ENCODE measurements around the gene CYS1.

Gene CYS1

DNA sequence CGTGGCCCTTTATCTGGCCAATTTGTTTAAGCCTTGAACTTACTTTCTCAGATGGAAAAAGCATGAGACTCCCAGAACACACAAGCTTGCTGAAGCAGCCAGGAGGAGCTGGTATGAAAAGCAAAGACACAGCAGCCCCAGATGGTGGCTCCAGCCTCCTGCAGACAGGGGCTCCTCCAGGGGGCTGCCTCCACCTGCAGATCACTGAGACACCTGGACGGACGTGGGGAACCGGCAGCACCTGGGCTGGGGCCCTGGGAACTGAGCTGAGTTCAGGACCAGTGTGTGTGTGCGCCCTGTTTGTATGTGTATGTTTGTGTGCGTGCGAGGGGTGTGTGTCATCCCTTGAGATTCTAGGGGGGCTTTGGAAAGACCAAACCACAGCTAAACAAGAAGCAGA, 8.6 kb downstream of the CYS1 start:
- no peak for DNase-seq (ENCODE audit: low read depth)

DNA sequence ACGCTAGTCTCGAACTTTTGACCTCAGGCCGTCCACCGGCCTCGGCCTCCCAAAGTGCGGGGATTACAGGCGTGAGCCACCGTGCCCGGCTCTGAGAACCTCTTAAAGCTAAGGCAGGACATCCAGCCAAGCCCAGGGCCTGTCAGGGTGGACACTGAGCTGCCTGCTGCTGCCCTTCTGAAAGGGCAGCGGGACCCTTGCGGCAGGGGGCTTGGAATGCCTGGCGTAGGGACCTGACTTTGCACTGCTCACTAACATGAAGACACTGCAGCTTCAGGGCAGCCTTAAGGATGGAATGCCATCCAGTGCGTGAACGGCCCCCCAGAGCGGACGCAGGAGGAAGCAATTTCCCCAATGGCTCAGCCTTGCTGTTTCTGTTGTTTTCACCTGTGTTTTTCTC, 9.0 kb downstream of the CYS1 start:
- DNase-seq (ENCODE audit: low read depth), result no peak

DNA sequence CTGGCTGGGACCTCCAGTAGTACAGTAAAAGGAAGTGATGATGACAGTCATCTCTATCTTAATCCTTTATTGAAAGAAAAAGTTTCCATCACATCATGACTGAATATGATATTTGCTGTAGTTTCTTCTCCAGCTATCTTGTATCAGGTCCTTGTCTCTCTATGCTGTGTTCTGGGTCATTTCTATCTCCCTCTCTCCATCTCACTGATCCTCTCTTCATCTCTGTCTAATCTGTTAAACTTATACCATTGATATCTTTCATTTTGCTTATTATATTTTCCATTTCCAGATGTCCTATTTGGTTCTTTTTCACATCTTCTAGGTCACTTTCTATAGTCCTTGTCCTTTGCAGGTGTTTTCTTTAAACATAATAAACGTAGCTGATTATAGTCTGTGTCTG, 12.3 kb downstream of the CYS1 start:
- DNase-seq (ENCODE audit: low read depth), result no peak

DNA sequence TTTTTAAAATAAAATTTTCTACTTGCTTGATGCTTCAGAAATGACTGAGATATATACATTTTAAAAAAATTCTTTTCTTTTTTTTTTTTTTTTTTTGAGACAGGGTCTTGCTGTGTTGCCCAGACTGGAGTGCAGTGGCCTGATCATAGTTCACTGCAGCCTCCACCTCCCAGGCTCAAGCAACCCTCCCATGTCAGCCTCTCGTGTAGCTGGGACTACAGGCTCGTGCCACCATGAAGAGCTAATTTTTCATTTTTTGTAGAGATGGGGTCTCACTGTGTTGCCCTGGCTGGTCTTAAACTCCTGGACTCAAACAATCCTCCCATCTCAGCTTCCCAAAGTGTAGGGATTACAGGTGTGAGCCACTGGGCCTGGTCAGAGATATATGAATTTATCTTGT, 12.9 kb downstream of the CYS1 start:
- DNase-seq (ENCODE audit: low read depth), result no peak

DNA sequence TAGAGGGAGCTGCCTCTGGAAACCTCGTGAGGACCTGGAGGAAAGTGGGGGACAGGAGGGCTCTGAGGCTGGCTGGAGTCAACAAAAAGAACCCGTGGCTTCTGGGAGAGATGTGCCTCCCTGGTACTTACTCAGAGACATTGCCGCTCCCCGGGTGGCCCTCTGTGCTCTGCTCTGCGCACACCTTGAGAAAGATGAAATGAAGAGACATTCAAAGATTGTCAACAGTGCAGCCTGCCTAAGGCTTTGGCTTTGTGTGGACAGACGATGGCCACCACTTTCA, 14.5 kb downstream of the CYS1 start:
- DNase-seq (ENCODE audit: low read depth), result no peak

DNA sequence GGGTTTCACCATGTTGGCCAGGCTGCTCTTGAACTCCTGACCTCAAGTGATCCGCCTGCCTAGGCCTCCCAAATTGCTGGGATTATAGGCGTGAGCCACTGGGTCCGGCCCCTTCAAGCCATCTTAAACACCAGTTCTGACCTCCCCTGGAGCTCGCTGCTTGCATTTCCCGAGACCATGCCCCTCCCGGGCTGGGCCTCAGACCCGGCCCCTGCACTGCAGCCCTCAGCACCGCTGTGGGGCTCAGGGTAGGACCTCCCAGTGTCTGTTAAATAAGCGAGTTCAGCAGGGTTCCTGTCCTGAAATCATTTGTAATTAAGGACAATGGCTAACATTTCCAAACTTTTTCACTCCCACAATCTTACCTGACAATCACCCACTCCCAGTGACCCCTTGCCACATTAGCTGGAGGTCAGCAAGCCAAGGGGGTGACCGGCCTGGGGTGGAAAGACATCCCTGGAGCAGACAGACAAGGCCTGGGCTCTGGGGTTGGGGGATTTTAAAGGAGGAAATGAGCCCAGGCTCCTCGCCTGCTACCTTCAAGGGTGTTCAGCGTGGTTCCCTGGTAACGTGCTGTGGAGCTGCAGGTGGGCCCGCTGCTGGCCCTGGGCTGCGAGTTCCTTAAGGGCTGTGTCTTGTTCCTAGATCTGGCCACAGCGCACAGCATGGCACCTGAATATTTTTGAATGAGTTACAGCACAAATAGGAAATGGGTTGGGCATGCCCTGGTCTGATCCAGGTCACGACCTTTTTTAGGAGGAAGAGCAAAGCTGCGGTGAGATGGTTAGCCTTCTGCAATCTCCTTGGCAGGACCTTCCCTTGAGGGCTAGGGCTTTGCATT, 15.1 kb downstream of the CYS1 start:
- no peak for DNase-seq (ENCODE audit: low read depth)

DNA sequence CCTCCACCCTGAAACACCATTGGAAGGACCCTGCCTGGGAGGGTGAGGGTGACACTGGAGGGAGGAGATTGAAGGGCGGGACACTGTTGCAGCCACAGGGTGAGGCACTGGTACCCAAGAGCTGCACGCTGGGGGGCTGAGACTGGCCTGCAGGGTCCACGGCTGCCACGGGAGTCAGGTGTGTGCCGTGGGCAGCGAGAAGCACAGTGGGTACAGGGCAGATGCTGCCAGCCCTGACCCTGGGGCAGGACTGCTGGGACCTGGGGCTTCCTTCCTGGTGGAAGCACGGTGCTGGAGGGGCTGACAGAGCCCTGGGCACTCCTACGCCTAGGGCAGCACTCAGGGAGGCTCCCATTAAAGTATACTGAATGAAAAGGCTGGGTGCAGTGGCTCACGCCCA, 16.6 kb downstream of the CYS1 start:
- no peak for DNase-seq (ENCODE audit: low read depth)

DNA sequence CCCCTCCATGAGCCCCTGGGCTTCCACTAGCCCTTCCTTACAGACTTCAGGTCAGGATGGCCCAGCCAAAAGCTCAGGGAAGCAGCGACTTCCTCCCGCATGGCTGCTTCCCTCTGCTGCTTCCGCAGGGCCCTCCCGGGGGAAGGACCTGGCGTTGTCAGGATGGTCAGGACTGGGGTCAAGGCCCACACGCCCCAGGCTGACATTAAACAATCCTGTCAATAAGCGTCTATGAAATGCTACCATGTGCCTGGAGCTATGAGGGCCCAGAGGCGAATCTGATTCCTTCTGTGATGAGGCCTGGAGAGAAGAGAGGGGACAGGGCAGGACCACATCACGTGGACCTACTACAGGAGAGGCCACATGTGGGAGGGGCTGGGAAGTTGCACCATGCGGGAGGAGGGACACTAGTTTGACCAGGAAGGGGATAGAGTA, 17.3 kb downstream of the CYS1 start:
- no peak for DNase-seq (ENCODE audit: low read depth)

DNA sequence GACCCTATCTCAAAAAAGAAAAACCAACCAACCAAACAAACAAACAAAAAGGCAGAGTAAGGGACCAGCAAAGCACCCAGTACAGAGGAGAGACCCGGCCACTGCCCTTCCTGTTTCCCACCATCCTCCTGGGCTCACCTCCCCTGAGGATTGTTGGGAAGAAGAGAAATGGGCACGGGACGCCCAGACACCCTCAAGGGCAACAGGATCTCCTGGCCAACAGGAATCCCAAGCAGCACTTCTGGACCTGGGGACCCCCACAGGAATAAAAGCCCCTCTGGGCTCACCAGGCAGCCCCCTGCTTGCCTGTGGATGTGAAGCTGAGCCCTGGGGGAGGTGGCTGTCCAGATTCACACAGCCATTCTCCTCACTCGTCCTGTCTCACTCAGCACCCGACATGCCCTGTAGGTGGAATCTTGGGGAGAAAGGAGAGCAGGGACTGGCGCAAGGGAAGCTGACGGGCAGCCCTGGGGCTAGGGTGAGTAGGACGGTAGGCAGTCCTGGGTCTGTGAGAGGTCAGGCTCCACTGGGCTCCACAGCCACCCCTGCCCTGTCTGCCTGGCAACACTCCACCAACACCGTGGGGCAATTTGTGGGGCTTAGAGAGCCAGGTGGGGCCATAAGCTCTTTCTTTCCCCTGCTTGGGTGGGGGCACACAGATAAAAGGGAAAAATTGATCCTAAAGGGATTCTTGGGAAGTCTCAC, 18.8 kb downstream of the CYS1 start:
- no peak for DNase-seq (ENCODE audit: low read depth)

DNA sequence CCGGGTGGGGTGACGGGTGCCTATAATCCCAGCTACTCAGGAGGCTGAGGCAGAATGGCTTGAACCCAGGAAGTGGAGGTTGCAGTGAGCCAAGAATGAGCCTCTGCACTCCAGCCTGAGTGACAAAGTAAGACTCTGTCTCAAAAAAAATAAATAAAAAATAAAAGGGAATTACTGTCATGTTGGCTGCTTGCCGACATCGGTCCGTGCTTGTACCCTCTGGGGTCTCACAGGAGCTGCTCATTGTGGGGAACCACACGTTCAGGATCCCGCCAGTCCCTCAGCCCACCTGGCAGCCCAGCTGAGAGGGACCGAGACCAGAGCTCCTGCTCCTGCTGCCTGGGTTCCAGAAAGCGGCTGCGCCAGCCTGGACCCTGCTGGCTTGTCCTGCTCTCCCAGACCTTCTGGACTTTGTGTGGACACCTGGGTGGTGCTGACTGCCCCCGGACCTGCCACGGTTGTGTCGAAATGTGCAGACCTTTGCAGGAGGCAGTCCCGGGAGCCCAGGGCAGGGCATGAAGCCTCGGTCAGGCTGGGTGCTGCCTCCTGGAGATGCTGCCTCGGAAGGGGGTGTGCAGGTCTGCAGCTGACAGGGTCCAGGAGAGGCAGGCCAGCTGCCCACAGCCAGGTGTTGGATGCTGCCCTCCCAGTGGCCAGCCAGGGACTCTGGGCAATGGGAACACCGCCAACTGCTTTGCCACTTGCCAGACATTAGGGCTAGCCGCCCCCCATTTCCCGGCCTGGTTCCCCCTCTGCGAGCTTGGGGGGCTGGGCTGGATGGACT, 20.5 kb downstream of the CYS1 start:
- DNase-seq (ENCODE audit: low read depth), result no peak

DNA sequence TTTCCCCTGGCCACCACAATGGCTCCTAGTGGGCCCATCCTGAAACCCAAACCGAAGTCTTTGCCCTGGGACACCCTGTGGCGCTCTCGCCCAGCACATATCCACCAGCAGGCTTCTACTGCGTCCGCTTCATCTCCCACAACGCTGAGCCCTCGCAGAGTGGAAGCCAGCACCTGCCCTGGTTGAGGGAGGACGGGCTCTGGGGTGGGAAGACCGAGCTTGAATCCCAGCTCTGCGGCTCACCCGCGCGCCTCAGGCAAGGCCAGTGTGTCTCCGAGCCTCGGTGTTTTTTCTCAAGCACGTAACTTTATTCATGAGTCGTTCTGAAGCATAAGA, 21.2 kb downstream of the CYS1 start:
- DNase-seq (ENCODE audit: low read depth), result no peak

DNA sequence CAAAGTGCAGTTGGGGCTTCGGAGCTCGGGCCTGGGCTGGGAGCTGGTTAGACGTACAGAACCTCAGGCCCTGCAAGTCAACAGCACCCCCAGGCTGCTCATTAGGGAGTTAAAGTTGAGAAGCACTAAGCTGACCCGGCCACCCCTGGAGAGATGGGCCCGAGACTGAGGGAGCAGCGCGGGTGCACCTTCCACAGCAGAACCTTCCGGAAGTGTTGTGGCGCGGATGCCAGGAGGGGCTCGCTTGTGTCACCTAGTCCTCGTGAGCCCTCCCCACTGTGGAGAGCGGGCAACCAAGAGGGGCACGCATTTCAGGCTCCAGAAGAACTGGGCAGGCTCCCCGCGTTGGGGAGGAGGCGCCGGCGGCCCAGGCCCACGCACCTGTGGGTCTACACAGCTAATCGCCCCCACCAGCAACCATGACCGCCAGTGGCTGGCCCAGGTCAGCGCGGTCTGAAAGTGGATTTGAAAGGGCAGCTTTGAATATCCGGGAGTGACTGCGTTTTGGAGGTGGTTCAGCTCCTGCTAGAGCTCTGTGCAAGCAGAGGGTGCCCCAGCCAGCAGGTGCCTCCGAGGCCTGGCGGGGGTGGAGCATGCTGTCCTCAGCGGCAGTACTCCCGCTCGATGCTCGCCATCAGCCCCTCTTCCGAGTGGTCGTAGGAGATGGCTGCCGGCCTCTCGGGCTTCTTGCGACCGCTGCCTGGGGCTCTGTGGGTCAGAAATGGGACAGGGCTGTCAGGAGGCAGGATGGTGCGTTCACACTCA, 21.8 kb downstream of the CYS1 start:
- DNase-seq (ENCODE audit: low read depth), result no peak

DNA sequence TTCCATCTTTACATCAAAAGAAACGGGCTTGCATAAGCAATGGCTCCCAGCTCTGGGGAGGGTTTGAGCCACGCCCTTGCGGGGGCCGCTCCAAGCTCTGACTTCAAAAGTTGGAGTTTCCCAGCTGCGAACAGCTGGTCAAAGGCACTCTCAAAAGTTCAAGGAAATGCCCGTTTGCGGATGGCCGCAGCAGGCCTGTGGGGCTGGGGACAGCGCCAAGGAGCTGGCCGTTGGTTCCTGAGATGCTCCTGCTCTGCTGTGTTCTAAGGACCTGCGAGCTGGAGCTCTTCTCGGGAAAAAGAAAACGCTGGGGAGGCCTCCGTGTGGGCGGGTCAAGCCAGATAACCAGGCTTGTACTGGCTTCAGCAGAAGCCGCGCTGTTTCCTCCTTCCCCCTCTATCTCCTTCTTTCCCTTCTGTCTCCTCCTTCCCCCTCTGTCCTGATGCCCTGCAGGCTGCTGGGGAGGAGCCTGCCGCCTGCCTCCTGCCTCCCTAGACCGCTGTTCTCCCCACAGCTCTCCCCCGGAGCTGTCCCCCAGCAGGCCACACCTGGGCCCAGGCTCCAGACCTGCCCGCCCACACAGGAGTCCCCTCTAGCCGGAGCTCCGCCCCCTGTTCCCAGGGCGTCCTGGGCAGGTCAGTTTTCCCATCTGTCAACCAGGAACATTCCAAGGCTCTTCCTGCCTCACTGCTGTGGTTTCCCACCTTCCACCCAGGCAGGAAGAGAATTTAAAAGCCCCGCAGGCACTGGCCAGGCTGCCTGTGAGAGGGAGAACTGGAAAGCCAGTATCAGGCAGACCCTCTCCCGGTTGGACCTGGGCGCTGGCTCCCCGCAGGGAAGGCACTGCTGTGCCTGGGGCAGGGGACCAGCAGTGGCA, 22.7 kb downstream of the CYS1 start:
- DNase-seq (ENCODE audit: low read depth), result peak; percentile 84

DNA sequence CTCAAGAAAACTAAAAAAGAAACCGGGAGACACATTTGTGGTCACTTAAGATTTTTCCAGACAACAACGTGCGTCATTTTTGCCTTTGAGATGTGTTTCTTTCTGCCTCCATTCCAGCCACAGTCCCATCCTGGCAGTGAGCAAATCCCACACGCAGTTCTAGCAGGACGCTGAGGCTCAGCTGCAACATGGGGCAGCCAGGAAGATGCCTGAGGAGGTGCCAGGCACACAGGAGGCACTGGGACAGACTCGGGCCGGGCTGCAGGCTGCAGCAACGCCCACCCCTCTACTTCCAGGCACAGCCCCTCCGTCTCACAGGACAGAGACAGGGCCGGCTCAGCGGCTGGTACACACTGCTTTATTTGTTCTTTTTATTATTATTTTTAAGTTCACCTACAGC, 23.8 kb downstream of the CYS1 start:
- peak; percentile 35 for DNase-seq (ENCODE audit: low read depth)

DNA sequence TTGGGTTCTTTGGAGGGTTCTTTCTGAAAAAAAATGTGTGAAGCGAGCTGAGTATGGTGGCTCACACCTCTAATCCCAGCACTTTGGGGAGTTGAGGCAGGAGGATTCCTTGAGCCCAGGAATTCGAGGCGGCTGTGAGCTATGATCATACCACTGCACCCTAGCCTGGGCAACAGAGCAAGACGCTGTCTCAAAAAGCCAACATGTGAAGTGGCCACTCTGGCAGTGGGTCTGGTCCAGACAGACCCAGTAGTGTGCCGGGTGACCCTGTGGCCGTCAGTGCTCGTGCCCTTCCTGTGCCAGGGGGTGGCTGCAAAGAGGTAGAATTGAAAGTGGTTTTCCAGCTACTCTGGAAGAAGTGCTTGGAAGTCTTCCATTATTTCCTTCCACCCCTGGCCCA, 25.2 kb downstream of the CYS1 start:
- no peak for DNase-seq (ENCODE audit: low read depth)

DNA sequence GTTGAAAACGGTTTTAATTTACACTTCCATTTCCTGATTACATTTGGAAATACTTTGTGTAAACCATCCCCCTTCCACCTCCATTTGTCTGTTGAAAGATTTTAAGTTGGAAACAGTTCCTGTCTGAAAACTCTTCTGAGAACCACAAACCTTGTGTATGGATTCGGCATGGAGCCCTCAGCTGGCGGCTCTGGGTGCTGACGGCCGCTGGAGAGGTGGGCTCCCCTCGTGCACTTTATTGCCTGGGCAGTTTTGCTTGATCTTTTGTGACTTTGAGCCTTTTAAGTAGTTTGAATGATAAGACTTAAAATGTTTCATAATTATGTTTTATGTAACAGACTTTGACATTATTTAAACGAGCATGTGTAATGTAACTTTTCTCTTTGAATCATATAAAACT, 25.8 kb downstream of the CYS1 start:
- DNase-seq (ENCODE audit: low read depth), result no peak

DNA sequence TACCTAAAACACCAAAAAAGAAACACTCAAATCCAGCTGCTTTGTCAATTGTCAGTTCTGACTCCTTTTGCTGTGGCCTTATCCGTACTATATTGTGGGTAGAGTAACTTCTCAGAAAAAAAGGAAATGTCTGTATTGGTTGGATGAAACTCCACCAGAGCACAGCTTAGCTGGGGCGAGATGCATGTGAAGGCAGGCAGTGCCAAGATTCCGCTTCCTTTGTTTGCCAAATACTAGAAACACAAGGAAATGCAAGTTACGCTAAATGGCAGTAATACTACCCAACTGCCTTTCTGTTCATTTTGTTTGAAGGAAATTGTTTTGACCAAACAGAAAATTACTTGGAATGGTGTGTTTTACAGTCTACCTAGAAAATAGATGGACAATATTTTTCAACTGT, 26.9 kb downstream of the CYS1 start:
- no peak for DNase-seq (ENCODE audit: low read depth)

DNA sequence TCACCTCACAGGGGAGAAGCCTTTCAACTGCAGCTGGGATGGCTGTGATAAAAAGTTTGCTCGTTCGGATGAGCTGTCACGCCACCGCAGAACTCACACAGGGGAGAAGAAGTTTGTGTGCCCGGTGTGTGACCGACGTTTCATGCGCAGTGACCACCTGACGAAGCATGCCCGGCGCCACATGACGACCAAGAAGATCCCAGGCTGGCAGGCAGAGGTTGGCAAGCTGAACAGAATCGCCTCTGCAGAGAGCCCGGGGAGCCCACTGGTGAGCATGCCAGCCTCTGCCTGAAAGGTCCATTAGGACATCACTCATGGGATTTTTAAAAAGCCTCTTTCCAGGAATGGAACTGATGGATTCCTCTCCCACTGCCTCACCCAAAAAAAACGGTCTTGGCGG, 28.0 kb downstream of the CYS1 start:
- DNase-seq (ENCODE audit: low read depth), result no peak

DNA sequence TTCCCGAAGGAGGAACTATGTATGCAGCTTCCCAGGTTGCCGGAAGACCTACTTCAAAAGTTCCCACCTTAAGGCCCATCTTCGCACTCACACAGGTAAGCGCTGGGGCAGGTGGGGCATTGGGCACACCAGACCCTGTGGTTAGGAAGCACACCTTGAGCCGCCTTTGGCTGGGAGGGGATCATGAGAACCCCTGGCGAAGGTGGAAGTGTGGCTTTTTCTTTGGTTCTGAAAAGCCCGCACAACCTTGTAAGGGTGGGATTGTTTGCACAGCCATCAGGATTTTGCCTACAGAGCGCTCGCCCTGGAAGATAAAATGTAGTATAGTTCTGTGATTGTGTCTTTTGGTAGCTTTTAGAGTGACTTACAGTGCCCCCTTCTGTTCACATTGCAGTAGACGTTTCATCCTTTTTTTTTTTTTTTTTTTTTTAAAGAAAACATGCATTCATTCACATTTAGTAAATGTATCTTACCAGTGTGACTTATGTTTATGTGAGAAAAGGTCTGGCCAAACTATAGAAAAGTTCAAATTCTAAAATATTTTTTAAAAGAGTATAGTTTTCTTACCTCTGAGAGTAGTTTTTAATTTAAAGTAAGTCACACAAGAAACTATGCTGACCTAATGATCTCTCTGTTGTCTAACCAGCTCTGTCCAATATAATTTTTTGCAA, 31.6 kb downstream of the CYS1 start:
- peak; percentile 73 for DNase-seq (ENCODE audit: low read depth)

DNA sequence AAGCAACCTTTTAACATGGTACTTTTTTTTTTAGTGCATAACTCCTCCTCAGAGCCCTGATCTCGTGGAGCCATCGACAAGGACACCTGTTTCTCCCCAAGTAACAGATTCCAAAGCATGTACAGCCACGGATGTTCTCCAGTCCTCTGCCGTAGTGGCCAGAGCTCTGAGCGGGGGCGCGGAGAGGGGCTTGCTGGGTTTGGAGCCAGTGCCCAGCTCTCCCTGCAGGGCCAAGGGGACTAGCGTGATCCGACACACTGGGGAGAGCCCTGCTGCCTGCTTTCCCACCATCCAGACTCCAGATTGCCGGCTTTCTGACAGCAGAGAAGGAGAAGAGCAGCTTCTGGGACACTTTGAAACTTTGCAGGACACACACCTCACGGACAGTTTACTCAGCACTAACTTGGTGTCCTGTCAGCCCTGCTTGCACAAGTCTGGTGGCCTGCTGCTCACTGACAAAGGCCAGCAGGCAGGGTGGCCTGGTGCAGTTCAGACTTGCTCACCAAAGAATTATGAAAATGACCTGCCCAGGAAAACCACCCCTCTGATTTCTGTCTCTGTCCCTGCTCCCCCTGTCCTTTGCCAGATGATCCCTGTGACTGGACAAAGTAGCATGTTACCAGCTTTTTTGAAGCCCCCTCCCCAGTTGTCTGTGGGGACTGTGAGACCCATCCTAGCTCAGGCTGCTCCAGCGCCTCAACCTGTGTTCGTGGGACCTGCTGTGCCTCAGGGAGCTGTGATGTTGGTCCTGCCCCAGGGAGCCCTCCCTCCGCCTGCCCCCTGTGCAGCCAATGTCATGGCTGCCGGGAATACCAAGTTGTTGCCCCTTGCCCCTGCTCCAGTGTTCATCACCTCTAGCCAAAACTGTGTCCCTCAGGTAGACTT, 32.4 kb downstream of the CYS1 start:
- DNase-seq (ENCODE audit: low read depth), result no peak
